Mesenchymal stem cell (in vitro differentiated cells and primary cell): ENCODE data around the gene ZNF407.

Experiments used
- DNase-seq: peaks from one replicate; pipeline ENCODE4 v3.0.0-alpha.2; 2013
- H2AFZ ChIP-seq: one replicate; pipeline ENCODE4 v1.6.1; 2013; ENCODE audit warnings: low read depth, mild to moderate bottlenecking, control low read depth, inconsistent platforms, low read length, moderate library complexity
- H2AK5ac ChIP-seq: 2 replicates; pipeline ENCODE4 v1.6.1; 2013; ENCODE audit warnings: low read length, moderate library complexity, mild to moderate bottlenecking, inconsistent platforms; ENCODE audit not compliant: severe bottlenecking
- H2BK120ac ChIP-seq: one replicate; pipeline ENCODE4 v1.6.1; 2013; ENCODE audit warnings: low read depth, mild to moderate bottlenecking, inconsistent platforms, low read length, moderate library complexity
- H2BK12ac ChIP-seq, 2 experiments: one replicate each; pipeline ENCODE4 v1.6.1; 2013; ENCODE audit warnings: inconsistent platforms in 2 of 2, low read length in 2 of 2, mild to moderate bottlenecking in 2 of 2, moderate library complexity in 2 of 2, control low read depth in 1 of 2
- H2BK15ac ChIP-seq: one replicate; pipeline ENCODE4 v1.6.1; 2013; ENCODE audit warnings: mild to moderate bottlenecking, low read depth, inconsistent platforms; ENCODE audit not compliant: poor library complexity, severe bottlenecking
- H2BK5ac ChIP-seq: 2 replicates; pipeline ENCODE4 v1.6.1; 2013; ENCODE audit warnings: low read depth, mild to moderate bottlenecking, low read length, control low read depth, inconsistent platforms; ENCODE audit not compliant: poor library complexity, severe bottlenecking
- H3K14ac ChIP-seq, 2 experiments: one replicate each; pipeline ENCODE4 v1.6.1; 2013; ENCODE audit warnings: inconsistent platforms in 2 of 2, low read length in 2 of 2, control low read depth in 1 of 2, mild to moderate bottlenecking in 1 of 2, moderate library complexity in 1 of 2
- H3K18ac ChIP-seq, 2 experiments: one replicate each; pipeline ENCODE4 v1.6.1; 2013; ENCODE audit warnings: inconsistent platforms in 2 of 2, low read length in 2 of 2, control low read depth in 1 of 2, low read depth in 1 of 2, mild to moderate bottlenecking in 1 of 2
- H3K23ac ChIP-seq, 2 experiments: one replicate each; pipeline ENCODE4 v1.6.1; 2013; ENCODE audit warnings: inconsistent platforms in 2 of 2, low read length in 2 of 2, mild to moderate bottlenecking in 2 of 2, moderate library complexity in 2 of 2, control low read depth in 1 of 2
- H3K27ac ChIP-seq: 2 replicates; pipeline ENCODE4 v1.5.1; 2013; ENCODE audit warnings: mild to moderate bottlenecking, moderate library complexity, low read length, control low read depth, inconsistent platforms; ENCODE audit not compliant: poor library complexity, severe bottlenecking
- H3K27me3 ChIP-seq, 2 experiments: 2 replicates each; pipeline versions ENCODE4 v1.6.1 to v1.7.0; 2013; ENCODE audit warnings: low read length in 2 of 2, mild to moderate bottlenecking in 2 of 2, moderate library complexity in 2 of 2, control low read depth in 1 of 2, inconsistent platforms in 1 of 2; ENCODE audit not compliant: control insufficient read depth in 1 of 2, insufficient read depth in 1 of 2
- H3K36me3 ChIP-seq, 2 experiments: 2 replicates each; pipeline versions ENCODE4 v1.6.1 to v1.7.0; 2013; ENCODE audit warnings: low read length in 2 of 2, control low read depth in 1 of 2, inconsistent platforms in 1 of 2, low read depth in 1 of 2, mild to moderate bottlenecking in 1 of 2; ENCODE audit not compliant: insufficient read depth in 2 of 2, control insufficient read depth in 1 of 2
- H3K4ac ChIP-seq, 2 experiments: one replicate each; pipeline ENCODE4 v1.6.1; 2013; ENCODE audit warnings: inconsistent platforms in 2 of 2, low read length in 2 of 2, mild to moderate bottlenecking in 2 of 2, moderate library complexity in 2 of 2, control low read depth in 1 of 2, low read depth in 1 of 2
- H3K4me1 ChIP-seq: 2 replicates; pipeline ENCODE4 v1.6.1; 2013; ENCODE audit warnings: low read depth, low read length, control low read depth; ENCODE audit not compliant: control insufficient read depth, insufficient read depth
- H3K4me2 ChIP-seq: 2 replicates; pipeline ENCODE4 v1.6.1; 2013; ENCODE audit warnings: low read length, mild to moderate bottlenecking, inconsistent platforms; ENCODE audit not compliant: poor library complexity, severe bottlenecking
- H3K4me3 ChIP-seq, 2 experiments: 2 replicates each; pipeline versions ENCODE4 v1.5.1 to v1.7.0; 2013; ENCODE audit warnings: low read length in 2 of 2, mild to moderate bottlenecking in 2 of 2, control low read depth in 1 of 2, low read depth in 1 of 2; ENCODE audit not compliant: insufficient read depth in 1 of 2
- H3K79me1 ChIP-seq: replicated peaks from 2 replicates; pipeline ENCODE4 v1.6.1; 2013; ENCODE audit warnings: mild to moderate bottlenecking, control low read depth, low read length, inconsistent platforms; ENCODE audit not compliant: poor library complexity, severe bottlenecking
- H3K9ac ChIP-seq: 2 replicates; pipeline ENCODE4 v1.7.0; 2013; ENCODE audit warnings: mild to moderate bottlenecking, low read length, moderate library complexity
- H3K9me3 ChIP-seq: 2 replicates; pipeline ENCODE4 v1.7.0; 2013; ENCODE audit warnings: mild to moderate bottlenecking, low read length; ENCODE audit not compliant: control insufficient read depth
- H4K8ac ChIP-seq: one replicate; pipeline ENCODE4 v1.6.1; 2013; ENCODE audit warnings: inconsistent platforms, mild to moderate bottlenecking, low read length, moderate library complexity
- H4K91ac ChIP-seq: one replicate; pipeline ENCODE4 v1.6.1; 2013; ENCODE audit warnings: mild to moderate bottlenecking, low read length, inconsistent platforms
- WGBS: methylation state at CpG from one replicate; pipeline ENCODE4 v1.1.7; 2013; ENCODE audit warnings: mixed read lengths; 5-methylcytosine and 5-hydroxymethylcytosine counted together

The ZNF407 gene

DNA sequence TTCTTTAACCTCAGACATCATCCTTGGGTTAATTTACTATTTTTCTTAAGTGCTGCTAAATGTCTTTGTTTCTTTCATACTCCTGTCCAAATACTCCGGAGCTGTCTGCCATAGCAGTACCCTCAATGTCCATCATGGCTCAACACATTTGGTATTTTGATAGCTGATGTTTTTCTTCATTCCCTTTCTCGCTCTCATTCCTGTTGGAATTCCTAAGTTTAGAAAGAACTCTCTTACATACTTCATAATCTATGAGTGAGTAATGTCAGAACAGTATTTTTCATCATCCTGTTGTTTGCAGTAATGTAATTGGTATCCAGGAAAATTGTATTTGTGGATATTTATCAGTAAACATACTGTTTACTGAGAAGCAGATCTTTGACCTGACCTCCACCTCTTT, 328.4 kb downstream of the ZNF407 start:
- Histone ChIP-seq H3K4me3 (no peak overlapping the region), H2BK120ac (no peak overlapping the region), H3K4ac (no peak overlapping the region), H3K23ac (no peak overlapping the region), H3K79me1 (no peaks in the 10 kb centered on the region), H2BK12ac (no peak overlapping the region), H3K14ac (no peak overlapping the region), H3K9me3 (no peaks in the 10 kb centered on the region), H4K91ac (no peak overlapping the region), H4K8ac (no peak overlapping the region), H3K36me3 (peaks cover 0 to 10% of the 10 kb centered on the region in 2 experiments), H2AFZ (no peak overlapping the region), H2BK15ac (no peak overlapping the region), H3K4me1 (no peaks in the 10 kb centered on the region), H3K27ac (no peak overlapping the region), H3K27me3 (no peaks in the 10 kb centered on the region), H3K4me2 (no peak overlapping the region), H2AK5ac (no peak overlapping the region), H2BK5ac (no peak overlapping the region), H3K18ac (no peak overlapping the region), H3K9ac (no peak overlapping the region)
- no CpG with 5 or more reads among the region's 2 CpGs for WGBS
- DNase-seq, result no peak

DNA sequence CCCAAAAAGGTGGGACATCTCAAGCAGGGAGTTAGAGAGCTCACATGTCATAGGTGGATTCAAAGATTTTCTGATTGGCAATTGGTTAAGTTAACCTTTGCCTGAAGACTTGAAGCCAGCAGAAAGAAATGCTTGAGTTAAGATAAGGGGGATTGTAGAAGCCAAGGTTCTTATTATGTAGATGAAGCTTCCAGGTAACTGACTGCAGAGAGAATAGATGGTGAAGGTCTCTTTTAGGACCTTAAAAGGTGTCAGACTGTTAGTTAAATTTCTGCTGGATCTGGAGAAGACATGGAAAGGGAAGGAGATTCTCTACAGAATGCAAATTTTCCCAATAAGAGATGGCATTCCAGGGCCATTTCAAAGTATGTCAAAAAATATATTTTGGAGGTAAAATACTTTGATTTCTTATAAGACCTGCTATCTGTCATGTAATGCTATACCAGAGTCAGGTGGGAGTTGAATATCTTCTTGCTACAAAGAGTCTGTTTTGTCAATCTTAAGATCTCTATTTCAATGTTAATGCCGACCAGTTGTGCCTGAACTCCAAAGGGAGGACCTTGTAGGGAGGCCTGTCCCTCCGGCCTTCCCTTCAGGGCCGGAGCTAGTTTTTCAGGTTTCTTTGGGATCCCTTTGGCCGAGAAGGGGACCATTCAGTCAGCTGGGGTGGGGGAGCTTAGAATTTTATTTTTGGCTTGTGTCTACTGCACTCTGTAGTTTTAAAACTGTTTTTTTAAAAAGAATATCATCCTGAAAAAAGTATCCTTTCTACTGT, 330.7 kb downstream of the ZNF407 start:
- Histone ChIP-seq H2AFZ (no peak overlapping the region), H3K27ac (no peak overlapping the region), H3K4me1 (no peaks in the 10 kb centered on the region), H3K4ac (no peak overlapping the region), H3K27me3 (no peaks in the 10 kb centered on the region), H4K91ac (no peak overlapping the region), H3K18ac (no peak overlapping the region), H2BK12ac (no peak overlapping the region), H3K14ac (no peak overlapping the region), H3K9me3 (no peaks in the 10 kb centered on the region), H2AK5ac (no peak overlapping the region), H3K9ac (no peak overlapping the region), H3K4me3 (no peak overlapping the region), H3K79me1 (no peaks in the 10 kb centered on the region), H4K8ac (no peak overlapping the region), H3K23ac (no peak overlapping the region), H3K36me3 (peaks cover 0 to 8% of the 10 kb centered on the region in 2 experiments), H2BK120ac (no peak overlapping the region), H3K4me2 (no peak overlapping the region), H2BK5ac (no peak overlapping the region), H2BK15ac (no peak overlapping the region)
- WGBS, result 93% methylated on average over 4 of the region's 4 CpGs
- no peak for DNase-seq

DNA sequence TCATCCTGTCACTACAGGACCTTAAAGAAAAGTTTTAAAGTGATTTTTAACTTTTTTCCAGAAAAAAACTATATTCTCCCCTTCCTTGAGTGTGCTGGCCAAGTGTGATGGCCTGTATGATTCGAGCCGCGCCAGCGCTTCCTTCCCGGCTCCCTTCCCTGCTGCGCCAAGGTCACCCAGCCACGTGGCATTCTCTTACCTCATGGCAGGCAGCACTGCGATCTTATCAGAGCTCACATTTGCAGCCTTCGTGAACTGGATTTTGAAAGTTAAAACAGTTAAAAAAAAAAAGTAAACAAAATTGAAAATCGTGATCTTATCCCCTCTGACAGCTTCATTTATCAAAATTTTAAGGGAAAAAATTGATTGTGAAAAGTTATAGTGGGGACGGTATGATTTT, 331.4 kb downstream of the ZNF407 start:
- no peak for DNase-seq
- Histone ChIP-seq H3K4me3 (no peak overlapping the region), H2BK12ac (no peak overlapping the region), H2BK120ac (no peak overlapping the region), H3K9me3 (no peaks in the 10 kb centered on the region), H2BK15ac (no peak overlapping the region), H3K4ac (no peak overlapping the region), H2AK5ac (no peak overlapping the region), H3K4me1 (no peaks in the 10 kb centered on the region), H3K23ac (no peak overlapping the region), H3K9ac (no peak overlapping the region), H2AFZ (no peak overlapping the region), H3K4me2 (no peak overlapping the region), H3K79me1 (no peaks in the 10 kb centered on the region), H3K27ac (no peak overlapping the region), H3K14ac (no peak overlapping the region), H3K27me3 (no peaks in the 10 kb centered on the region), H4K91ac (no peak overlapping the region), H4K8ac (no peak overlapping the region), H2BK5ac (no peak overlapping the region), H3K36me3 (peaks cover 0 to 8% of the 10 kb centered on the region in 2 experiments), H3K18ac (no peak overlapping the region)
- WGBS, result 98% methylated on average over 7 of the region's 11 CpGs

DNA sequence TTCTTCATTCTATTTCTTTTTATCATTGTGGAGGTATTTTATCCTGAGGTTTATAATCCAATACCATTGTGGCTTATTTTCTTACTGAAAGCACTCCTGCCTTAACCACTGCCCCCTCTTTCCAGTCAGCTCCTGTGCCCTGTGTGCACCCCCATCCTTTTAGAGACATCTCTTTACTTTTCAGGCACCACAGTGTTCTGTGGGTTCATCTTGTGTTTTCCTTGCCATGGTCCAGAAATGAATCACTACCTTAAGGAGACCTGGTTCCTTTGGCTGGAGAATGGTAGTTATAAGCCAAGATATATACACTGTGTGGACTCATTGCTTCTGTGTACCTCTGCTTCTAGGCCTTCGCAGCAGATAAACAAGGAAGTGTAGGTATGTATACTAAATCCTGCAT, 332.9 kb downstream of the ZNF407 start:
- no peaks in the 10 kb centered on the region for H3K79me1 ChIP-seq
- no CpG with 5 or more reads among the region's 1 CpG for WGBS

More for the DNA sequence above, 332.9 kb downstream of the ZNF407 start:
- Histone ChIP-seq H3K36me3 (peaks cover 0 to 8% of the 10 kb centered on the region in 2 experiments), H3K9ac (no peak overlapping the region), H3K27ac (peak overlapping the region; percentile 33), H2AK5ac (no peak overlapping the region), H3K4ac (no peak overlapping the region), H2AFZ (no peak overlapping the region), H3K27me3 (no peaks in the 10 kb centered on the region), H3K4me1 (no peaks in the 10 kb centered on the region), H2BK5ac (no peak overlapping the region), H3K14ac (no peak overlapping the region), H2BK120ac (no peak overlapping the region), H3K9me3 (no peaks in the 10 kb centered on the region), H3K18ac (no peak overlapping the region), H3K4me2 (no peak overlapping the region), H2BK12ac (no peak overlapping the region), H3K4me3 (no peak overlapping the region), H2BK15ac (no peak overlapping the region), H4K8ac (no peak overlapping the region), H4K91ac (no peak overlapping the region), H3K23ac (no peak overlapping the region)
- DNase-seq, result no peak
